DMS153 treated with DMSO at 0.1 percent for 48 hours (cell line): ENCODE results near the gene MUC7.

Experiments
- DNase-seq: peaks from one replicate; lab custom pipeline; 2025; ENCODE audit not compliant: unreplicated experiment; lab: John Stamatoyannopoulos, UW

Gene MUC7

DNA sequence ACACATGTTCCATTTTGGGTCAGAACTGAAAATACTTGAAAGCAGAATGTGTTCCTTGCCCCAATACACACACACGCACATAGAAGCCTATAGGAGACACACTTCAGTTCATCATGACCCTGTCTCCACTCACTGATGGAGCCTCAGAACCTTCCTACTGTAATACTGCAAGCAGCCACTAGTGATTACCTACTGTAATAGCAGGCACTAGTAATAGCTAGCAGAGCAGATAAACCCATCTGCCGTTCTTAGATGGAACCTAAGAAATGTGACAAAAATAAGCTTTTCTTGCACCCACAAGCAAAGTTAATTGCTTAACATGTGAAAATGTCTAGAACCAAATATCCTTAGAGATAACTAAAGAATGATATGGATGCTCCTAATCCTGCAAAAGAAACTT lies 60.0 kb downstream of the MUC7 start:
- DNase-seq: no peak
